HG02884 (cell line): ENCODE data around the gene ZNRF2.

Source experiments
- ATAC-seq: cut with Tn5 transposase; IDR thresholded peaks from one replicate; pipeline ENCODE4 v1.9.1; 2021; ENCODE audit warnings: mild to moderate bottlenecking, moderate library complexity; ENCODE audit not compliant: unreplicated experiment

Gene ZNRF2

DNA sequence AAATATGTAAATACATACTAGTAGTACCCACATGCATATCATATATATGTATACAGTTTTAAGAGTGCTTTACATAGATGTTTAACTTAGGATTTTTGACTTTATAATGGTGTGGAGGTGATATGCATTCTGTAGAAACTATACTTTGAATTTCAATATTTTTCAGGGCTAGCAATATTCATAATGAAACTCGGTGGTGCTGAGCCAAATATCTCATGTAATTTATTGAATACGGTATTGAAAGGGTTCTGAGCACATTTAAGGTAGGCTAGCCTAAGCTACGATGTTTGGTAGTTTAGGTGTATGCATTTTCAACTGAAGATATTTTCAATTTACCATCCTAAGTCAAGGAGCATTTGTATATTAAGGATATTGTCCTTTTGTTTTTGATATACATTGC lies 36.0 kb downstream of the ZNRF2 start:
- no peak for ATAC-seq

DNA sequence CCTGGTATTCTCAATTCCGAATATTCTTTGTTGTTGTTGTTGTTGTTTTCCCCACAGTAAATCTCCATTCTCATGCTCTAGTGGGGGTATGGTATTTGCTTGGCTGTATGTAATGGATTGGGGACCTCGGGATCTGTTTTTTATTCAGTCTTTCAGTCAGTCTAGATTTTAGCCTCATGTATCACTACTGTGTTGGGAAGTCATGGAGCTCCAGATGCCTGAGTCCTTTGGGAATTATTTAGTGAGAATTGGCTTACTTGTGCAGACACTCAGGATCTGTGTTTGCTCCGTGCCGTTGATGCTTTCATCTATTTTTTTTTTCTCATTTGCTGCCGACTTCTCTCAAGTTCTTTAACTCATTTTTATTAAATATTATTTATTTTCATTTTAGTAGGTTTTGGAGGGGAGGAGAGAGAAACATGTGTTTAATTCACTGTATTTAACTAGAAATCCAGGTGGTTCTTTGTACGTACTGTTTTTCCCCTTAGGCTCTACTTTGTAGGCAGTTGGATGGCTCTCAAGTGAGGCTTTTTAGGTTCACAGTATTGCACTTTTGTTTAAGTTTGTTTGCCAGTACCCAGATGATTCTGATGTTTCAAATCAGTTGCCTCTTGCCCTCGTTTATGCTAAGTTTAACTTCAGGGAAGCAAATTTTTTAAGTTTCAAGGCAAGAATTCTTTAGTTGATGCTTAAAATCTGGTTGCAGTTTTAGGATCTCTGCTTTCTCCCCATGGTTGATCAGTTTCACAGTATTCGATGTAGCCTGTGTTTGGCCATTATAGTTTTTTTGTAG lies 36.9 kb downstream of the ZNRF2 start:
- no peak for ATAC-seq

DNA sequence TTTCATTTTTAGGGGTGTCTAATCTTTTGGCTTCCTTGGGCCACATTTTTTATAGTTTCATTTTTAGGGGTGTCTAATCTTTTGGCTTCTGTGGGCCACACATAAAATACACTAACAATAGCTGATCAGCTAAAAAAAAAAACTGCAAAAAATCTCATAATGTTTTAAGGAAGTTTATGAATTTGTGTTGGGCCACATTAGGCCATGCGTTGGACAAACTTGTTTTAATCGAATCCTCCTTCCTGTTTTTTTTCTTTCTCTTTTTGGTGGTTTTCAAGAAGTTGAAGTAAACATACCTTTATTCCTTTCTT lies 37.4 kb downstream of the ZNRF2 start:
- ATAC-seq, result no peak

GRCh38 chr7:30322271-30323005 lies 38.0 kb downstream of the ZNRF2 start:
- ATAC-seq, result peak; percentile 67

GRCh38 chr7:30323006-30323355 lies 38.6 kb downstream of the ZNRF2 start:
- ATAC-seq, result peak; percentile 39

DNA sequence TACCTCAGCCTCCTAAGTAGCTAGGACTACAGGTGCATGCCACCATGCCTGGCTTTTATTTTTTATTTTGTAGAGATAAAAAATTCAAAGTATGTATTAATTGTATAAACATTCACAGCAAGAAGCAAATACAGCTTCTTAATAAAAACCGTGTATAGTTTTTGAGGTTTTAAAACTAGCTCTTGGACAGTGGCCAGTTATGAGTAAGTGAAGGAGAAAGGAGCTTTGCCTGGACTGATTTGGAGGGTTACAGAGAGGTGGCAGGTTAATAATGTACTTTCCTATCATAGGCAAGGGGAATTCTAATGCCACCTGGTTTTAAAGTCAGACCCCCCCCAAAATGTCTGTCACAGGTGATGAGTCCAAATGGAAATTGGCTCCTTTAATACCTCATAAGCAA lies 43.4 kb downstream of the ZNRF2 start:
- ATAC-seq, result no peak

GRCh38 chr7:30328381-30328780 lies 44.0 kb downstream of the ZNRF2 start:
- ATAC-seq, result no peak

DNA sequence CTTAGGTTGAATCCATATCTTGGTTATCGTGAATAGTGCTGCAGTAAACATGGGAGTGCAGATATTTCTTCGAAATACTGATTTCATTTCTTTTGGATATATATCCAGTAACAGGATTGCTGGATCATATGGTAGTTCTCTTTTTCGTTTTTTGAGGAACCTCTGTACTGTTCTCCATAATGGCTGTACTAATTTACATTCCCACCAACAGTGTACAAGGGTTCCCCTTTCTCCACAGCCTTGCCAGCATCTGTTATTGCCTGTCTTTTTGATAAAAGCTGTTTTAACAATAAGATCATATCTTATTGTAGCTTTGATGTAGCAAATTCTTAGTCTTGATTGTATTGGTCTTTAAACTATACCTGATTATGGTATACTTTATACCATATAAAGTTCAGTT lies 45.3 kb downstream of the ZNRF2 start:
- ATAC-seq, result no peak

DNA sequence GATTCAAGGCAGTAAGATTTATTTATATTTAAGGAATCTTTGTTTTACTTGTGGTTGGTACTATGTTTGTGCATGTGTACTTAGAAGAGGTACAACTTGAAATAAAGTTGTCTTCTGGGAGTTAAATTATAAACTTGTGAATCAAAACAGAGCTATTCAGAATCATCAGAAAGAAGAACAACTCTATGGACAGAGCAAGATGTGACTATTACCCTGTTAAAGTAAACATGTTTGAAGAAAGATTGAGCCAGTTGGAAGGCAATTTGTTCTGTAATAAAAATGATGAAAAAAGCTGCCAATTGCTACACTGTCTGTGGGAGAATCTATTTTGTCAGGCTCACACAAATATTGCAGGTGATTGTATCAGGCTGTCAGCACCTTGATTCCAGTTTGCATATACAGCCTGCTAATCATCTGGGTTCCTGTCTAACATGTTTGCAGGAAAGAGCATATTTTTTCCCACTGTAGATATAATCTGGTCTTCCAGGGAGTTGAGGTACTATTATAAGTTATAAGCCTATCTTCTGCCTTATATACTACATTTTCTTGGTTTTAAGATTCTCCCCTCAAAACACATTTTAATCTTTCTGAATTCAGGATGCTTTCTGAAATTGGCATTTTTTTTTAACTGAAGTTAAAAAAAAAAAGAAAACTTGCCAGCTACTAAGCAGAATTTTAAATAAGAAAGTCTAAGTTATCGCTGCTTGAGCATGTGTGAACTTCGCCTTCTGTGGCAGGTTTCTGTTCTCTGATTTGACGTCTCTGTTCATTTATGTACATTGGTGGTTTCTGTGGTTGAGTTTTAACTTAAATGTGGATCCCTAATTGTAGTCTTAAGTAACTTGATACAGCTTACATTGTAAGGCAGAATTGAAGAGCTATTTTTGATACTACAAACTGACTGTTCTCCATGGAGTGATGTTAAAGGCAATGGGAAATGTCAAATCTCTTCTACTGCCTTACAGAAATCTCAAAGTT lies 46.0 kb downstream of the ZNRF2 start:
- ATAC-seq, result peak; percentile 78

- ATAC-seq, result no peak
These were observed 46.9 kb downstream of the ZNRF2 start for GRCh38 chr7:30331338-30331737.

GRCh38 chr7:30332549-30332948 lies 48.2 kb downstream of the ZNRF2 start:
- ATAC-seq, result no peak

DNA sequence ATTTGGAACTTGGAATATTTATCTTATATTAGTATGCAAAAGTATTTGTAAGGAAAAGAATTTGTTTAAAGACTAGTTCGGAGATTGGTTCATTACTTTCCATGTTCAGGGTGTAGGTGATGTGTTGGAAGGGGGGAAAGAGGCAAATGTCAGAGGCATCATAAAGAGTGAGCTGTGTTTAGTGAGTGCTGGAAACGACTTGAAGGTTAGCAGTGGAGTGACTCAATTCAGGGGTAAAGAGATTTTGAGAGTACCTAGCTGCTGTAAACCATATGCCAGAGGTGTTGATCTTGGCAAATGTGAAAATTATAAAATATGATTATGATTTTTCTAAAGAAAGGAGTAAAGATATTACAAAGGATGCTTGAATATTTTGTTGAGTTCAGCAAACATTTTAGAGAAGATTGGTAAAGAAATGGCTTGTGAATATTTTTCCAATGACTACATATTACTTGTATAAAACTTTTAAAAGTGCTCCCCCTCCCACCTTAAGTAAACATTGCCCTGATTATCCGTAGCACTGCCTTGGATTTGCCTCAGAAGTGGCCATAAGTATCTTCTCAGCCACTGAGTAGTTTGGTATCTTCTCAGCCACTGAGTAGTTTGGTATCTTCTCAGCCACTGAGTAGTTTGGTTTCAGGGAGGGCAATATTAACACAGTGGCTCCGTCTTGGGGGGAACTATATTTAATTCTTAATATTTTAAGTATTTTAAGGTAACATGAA lies 51.5 kb downstream of the ZNRF2 start:
- ATAC-seq, result no peak

- no peak for ATAC-seq
These were observed 60.1 kb downstream of the ZNRF2 start for GRCh38 chr7:30344513-30344912.

GRCh38 chr7:30347226-30348082 lies 63.1 kb downstream of the ZNRF2 start:
- peak; percentile 12 for ATAC-seq

DNA sequence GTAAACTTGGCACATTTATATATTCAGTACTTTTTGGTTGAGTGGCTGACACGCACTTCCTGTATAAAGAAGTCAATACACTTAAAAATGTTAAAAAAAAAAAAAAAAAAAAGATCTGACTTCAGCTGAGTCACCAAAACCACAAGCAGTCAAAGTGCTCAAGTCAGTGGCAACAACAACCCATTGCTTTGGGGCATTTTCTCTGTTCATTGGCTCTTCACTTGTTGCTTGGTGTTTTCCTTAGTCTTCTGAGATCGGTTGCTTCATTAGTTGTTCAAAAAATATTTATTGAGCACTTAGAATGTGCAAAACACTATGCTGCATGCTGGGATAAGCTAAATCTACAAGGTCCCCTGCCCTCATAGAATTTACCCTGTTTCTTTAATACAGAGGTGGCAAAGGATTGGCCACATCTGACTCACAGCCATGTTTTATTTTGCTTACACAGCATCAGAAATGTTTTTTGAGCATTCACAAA lies 63.7 kb downstream of the ZNRF2 start:
- ATAC-seq, result peak; percentile 78

DNA sequence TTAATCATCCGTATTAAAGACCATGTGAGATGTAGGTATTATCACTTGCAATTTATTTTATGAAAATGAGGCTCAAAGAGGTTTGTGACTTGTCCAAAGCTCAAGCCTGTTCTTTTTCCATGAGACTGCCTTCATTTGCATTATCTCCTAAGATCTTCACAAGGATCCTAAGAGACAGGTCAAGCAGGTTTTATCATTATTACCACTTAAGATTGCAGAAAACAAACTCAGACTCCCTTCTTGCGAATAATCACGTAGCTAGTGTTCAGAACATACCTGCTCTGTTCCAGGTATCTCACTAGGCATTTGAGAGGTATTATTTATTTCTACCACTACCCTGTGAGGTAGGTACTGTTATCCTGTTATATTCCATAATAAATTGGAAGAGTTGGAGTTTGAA lies 64.8 kb downstream of the ZNRF2 start:
- ATAC-seq, result no peak

DNA sequence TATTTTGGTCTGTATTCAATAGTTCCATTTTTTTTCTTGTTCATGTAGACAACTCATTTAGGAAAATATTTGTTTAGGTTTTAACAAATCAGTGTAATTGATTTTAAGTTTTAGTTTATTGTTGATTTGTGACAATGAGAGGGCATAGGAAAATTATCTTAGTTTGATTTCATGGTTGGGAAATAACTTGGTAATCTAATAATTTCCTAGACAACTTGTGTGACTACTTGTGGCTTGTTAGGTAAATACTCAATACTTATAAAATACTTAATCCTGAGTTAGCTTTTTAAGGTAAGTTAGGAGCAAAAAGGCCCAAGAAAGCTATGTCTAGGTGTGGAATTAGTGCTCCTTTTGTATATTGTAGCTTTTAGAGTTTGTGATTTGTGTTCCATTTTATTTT lies 65.4 kb downstream of the ZNRF2 start:
- no peak for ATAC-seq

DNA sequence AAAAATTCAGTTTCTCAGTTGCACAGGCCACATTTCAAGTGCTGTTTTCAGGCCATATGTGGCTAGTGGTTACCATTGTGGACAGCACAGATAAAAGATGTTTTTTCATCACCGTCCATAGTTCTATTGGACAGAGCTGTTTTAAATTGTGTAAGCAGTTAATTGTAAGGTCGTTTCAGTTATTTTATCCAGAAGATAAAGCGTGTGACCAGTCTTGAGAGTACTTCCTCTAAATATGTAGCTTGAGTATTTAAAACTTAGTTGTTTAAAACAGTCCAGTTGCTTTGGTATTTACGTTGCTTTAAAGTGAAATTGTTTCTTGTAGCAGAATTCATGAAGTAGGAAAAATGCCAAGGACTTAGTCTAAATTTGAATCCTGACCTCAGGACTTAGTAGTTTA lies 66.9 kb downstream of the ZNRF2 start:
- ATAC-seq, result no peak

GRCh38 chr7:30351724-30352123 lies 67.3 kb downstream of the ZNRF2 start:
- no peak for ATAC-seq

- no peak for ATAC-seq
These were observed 67.8 kb downstream of the ZNRF2 start for GRCh38 chr7:30352169-30352568.
